HG03045 (cell line): ENCODE measurements around the gene ELP2.
"Not testable (repeated sequence)": the region's sequence is repeated elsewhere in the genome, so short reads cannot be mapped to it uniquely, and the experiment has no call there.

Experiments used
- ATAC-seq: cut with Tn5 transposase; IDR thresholded peaks from one replicate; pipeline ENCODE4 v1.9.1; 2021; ENCODE audit warnings: mild to moderate bottlenecking, moderate library complexity; ENCODE audit not compliant: unreplicated experiment

Gene ELP2

DNA sequence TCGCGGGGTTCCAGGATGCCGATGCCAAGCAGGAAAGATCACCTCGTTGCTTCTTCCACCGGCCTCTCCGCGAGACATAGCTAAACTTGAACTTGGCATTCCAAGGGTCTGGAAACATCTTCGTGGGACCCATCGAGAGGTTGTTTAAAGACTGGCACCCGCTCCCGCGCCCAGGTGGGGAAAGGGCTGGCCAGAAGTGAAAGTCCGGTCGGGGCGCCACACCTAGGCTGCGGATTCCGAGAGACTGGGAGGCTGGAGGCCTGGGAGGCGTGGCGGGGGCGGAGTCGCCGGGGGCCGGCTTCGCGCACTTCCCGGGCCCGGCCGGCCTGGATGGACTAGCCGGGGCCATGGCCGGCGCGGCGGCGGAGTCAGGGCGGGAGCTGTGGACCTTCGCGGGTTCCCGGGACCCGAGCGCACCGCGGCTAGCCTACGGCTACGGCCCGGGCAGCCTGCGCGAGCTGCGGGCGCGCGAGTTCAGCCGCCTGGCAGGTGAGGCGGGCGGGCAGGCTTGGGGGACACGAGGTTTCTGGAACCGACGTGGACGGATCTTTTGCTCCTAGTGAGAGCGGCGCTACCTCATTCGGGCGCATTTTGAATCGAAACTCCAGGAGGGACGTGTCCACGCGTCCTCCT, 57.6 kb downstream of the ELP2 start, which contains the start of gene MOCOS:
TSS of gene MOCOS (plus strand) at position 305 of the 633 bp plus-strand sequence. CDS start at position 348, 43 bp downstream.
- ATAC-seq = peak; percentile 90

- no peak for ATAC-seq
Observed at GRCh38 chr18:36187826-36188721, 58.4 kb downstream of the ELP2 start.

DNA sequence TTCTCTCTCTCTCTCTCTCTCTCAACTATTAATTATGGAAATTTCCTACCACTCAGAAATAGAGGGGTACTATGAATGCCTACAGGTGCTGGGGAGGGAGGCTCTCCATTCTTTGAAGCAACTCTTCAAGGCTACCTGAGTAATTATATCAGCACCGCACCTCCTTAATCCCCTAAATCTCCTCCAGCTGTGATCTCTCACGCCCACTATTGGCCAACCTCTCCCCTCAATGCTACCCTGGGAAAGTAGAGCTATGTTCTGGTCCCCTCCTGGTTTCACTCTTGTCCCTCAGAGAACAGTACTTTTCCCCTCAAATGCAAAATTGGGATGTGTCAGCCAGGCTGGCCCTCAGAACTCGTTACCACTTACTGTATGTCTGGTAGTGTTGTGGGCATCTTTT, 59.2 kb downstream of the ELP2 start:
- ATAC-seq = no peak

GRCh38 chr18:36189486-36189885, 59.8 kb downstream of the ELP2 start:
- ATAC-seq = no peak

DNA sequence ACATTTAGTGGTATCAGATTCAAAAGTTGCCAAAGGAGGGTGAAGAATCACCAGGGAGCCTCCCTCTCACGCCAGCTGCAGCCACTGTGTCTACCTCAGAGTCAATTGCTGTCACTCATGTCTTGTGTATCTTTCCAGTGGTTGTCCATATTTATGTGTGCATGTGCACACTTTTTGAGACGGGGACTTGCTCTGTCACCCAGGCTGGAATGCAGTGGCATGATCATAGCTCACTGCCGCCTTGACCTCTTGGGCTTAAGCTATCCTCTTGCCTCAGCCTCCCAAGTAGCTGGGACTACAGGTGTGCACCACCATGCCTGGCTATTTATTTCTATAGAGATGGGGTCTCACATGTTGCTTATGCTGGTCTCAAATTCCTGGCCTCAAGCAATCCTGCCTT, 61.6 kb downstream of the ELP2 start:
- no peak for ATAC-seq

- no peak for ATAC-seq
Observed at GRCh38 chr18:36191711-36192110, 62.0 kb downstream of the ELP2 start.

- ATAC-seq = no peak
Observed at GRCh38 chr18:36194600-36195315, 65.1 kb downstream of the ELP2 start.

DNA sequence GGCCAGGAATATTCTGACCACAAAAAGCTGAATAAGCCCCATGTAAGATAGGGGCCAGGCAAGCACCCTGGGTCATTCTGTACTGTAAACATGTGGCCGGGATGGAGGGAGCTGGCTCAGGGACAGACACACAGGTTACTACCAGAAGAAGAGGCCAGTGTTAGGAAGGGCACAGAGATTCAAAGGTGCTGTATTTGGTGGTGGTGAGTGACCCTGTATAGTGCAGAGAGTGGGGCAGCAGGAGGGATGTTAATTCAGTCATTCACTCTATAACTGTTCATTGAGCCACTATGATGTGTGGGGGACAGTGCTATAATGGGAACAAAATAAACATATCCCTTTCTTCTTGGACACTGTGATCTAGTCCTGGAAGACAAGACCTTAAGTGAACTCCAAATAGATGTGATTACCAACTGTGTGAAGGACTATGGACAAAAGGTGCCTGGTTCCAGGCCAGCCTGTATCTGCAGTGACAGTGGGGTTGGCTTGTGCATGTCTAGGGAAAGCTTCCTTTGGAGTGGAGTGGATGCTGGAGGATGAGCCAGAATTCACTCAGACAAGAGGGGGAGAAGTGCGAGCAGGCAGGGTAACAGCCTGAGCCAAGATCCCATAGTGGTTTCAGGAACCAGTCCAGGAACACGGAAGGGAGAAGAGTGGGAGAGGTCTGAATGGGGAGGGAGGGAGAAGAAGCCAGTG, 65.9 kb downstream of the ELP2 start:
- no peak for ATAC-seq

DNA sequence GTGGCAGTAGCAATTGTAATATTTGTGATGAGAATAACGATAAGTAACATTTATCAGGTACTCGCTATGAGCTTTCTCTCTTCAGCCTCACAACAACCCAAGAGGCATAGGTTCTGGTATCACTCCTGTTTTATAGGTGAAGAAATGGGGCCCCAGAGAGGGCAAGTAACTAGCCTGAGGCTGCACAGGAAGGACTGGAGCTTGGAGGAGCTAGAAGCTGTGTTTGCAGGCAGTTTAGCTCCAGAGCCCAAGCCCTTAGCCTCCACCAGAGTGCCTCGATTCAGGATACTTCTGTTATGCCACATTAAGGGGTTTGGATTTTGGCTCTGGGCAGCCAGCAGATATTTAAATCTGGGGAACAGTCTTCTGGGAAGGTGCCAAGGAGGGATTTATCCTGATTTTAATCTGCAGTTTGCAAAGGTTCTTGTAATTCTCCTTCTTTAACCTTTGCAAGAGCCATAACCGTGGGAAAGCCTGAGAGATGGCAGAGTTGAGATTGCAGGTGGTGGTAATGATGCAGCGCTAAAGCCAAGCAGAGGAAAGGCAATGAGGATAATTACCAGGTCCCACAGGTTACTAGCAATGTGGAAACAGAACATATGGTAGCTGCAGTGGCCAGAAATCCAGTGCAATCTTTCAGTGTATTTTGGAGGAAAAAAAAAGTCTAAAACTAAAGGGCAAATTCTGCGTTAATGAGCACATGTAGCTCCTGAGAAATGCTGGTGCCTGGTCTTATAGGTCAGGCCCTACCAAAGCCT, 66.7 kb downstream of the ELP2 start:
- no peak for ATAC-seq

DNA sequence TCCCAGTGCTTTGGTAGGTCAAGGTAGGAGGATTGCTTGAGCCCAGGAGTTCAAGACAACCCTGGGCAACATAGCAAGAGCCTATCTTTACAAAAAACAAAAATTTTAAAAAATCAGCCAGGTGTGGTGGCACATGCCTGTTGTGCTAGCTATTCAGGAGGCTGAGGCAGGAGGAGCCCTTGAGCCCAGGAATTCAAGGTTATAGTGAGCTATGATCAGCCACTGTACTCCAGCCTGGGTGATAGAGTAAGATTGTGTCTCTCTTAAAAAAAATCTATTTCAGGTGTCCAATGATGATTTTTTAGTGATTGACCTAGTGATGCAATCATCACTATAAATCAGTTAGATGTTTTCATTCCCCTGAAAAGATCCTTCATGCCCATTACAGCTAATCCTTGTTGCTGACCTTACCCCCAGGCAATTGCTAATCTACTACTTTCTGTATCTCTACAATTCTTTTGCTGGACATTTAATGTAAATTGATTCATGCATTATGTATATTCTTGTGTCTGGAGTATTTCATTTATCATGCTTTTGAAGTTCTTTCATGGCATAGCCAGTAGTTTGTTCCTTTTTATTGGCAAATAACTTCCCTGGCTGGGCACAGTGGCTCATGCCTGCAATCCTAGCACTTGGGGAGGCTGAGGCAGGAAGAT, 67.9 kb downstream of the ELP2 start:
- ATAC-seq = no peak

GRCh38 chr18:36199691-36200295, 70.1 kb downstream of the ELP2 start:
- no peak for ATAC-seq

DNA sequence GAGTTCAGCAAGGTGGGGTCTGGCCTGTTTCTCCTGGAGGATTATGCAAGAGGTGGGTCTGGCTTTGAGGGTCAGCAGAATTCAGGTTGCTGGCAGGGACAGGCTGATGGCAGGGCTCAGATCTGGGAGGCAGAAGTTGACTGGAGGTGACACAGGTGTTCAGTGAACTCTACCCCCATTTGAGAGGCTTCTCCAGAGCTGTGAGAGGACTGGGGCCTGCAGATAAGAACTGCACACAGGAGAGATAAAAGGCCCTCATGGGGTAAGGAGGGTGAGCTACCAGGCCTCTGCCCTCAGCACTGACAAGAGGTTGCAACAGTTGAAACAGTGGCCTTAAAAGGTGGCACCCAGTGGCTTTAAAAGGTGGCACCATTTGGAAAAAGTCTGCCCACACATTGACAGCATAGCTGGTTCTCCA, 70.7 kb downstream of the ELP2 start:
- ATAC-seq = no peak

- ATAC-seq = no peak
Observed at GRCh38 chr18:36201765-36202164, 72.1 kb downstream of the ELP2 start.

DNA sequence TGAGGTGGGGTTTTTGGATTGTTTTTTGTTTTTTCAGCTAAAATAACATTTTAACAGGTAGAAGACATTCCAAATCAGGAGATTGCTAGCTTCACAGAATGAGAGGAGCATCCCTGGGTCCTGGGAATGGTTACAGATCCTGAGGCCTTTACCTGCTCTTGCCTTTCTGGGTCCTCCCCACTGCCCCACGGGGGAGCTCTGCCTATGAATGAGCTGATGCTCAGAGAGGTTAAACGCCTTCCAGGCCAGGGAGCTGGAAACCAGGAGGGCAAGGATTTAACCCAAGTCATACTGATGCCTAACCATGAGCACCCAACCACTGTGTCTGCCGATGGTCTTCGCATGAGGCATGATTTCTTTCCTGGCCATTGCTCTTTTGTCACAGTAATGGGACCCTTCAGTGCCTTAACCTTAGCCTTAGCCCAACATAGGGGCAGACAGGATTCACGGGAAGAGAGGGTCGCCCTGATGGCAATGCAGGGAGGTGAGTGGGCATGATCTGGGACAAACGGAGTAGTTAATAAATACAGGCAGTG, 73.7 kb downstream of the ELP2 start:
- no peak for ATAC-seq

DNA sequence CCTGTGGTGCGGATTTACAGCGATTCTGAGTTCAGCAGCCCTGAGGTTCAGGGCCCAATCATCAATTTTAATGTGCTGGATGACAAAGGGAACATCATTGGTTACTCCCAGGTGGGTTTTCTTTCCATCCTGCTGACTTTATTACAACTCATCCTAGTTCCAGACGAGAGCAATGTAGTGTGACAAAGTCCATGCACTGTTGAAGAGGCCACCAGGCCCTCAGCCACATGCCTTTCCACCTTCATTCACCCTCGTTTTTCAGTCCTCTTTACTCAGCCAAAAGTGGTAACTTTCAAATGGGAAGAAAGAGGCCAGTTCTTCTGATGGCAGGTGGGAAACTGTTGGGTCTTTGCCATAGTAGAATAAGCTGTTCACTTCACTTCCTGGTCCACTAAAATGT, 75.5 kb downstream of the ELP2 start:
- ATAC-seq = no peak

- no peak for ATAC-seq
Observed at GRCh38 chr18:36207303-36207702, 77.6 kb downstream of the ELP2 start.

DNA sequence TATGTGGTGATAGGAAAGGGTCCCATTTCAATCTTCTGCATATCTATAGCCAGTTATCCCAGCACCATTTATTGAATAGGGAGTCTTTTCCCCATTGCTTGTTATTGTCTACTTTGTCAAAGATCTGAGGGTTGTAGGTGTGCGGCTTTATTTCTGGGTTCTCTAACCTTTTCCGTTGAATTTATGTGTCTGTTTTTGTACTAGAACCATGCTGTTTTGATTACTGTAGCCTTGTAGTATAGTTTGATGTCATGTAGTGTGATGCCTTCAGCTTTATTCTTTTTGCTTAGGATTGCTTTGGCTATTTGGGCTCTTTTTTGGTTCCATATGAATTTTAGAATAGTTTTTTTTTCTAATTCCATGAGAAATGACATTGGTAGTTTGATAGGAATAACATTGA, 78.3 kb downstream of the ELP2 start:
- ATAC-seq = not testable (repeated sequence)

GRCh38 chr18:36211612-36212065, 81.9 kb downstream of the ELP2 start:
- no peak for ATAC-seq
